HG03469 (cell line): ENCODE measurements around the gene TANGO2.

Experiments used
- ATAC-seq: cut with Tn5 transposase; IDR thresholded peaks from one replicate; pipeline ENCODE4 v1.9.1; 2021; ENCODE audit warnings: mild to moderate bottlenecking, moderate library complexity, moderate number of reproducible peaks; ENCODE audit not compliant: unreplicated experiment

Gene TANGO2

GRCh38 chr22:20024650-20025397 is 3.9 kb downstream of the TANGO2 start:
- no peak for ATAC-seq

DNA sequence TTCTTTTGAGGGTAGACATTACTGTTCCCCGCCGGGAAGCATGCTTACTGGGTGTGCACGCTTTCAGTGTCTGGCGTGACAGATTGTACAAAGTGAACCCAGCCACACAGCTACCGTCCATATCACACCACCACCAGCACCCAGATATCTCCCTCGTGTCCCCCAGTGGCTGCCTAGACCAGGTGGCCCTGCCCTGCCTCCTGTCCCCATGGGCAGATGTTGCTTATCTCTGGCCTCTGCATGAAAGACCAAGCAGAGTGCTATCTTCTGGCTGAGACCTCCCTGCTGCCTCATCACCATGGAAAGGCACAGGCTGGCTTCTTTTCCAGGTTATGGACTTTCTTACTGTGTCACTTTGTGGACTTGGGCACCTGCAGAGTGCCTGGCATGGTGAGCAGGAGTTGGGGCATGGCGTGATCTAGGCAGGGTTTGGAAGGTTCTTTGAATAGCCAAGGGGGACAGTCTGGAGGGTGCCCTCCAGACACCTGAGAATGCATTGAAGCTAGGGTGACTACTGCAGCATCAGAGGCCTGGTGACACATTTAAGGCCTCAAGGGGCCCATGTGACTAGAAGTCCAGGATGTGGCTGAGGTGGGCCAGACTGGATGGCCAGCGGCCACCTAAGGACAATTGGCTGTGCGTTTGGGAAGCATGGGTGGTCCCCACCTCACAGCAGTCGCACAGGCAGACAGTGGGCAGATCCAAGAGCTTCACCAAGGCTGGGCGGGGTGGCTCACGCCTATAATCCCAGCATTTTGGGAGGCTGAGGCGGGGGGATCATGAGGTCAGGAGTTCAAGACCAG is 4.7 kb downstream of the TANGO2 start:
- no peak for ATAC-seq

- no peak for ATAC-seq
These were observed 5.4 kb downstream of the TANGO2 start for GRCh38 chr22:20026204-20026908.

DNA sequence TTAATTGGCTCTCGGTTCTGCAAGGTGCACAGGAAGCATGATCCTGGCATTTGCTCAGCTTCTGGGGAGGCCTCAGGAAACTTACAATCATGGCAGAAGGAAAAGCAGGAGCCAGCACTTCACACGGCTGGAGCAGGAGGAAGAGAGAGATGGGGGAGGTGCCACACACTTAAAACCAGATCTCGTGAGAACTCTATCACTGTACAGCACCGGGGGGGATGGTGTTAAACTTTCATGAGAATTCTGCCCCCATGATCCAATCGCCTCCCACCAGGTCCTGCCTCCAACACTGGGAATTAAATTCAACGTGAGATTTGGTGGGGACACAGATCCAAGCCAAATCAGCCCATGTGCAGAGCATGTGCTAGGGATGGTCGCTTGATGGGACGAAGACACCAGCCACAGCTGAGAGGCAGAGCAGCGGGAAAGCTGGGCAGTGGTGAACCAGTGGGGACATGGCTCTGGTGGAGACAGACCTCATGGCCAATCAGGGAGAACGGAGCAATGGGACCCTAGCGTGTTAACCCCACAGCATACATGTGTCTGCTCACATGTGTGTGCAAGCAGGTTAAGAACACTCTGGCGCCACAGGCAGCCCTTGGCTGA is 6.2 kb downstream of the TANGO2 start:
- no peak for ATAC-seq

GRCh38 chr22:20027966-20028854 is 7.3 kb downstream of the TANGO2 start:
- ATAC-seq, result no peak

DNA sequence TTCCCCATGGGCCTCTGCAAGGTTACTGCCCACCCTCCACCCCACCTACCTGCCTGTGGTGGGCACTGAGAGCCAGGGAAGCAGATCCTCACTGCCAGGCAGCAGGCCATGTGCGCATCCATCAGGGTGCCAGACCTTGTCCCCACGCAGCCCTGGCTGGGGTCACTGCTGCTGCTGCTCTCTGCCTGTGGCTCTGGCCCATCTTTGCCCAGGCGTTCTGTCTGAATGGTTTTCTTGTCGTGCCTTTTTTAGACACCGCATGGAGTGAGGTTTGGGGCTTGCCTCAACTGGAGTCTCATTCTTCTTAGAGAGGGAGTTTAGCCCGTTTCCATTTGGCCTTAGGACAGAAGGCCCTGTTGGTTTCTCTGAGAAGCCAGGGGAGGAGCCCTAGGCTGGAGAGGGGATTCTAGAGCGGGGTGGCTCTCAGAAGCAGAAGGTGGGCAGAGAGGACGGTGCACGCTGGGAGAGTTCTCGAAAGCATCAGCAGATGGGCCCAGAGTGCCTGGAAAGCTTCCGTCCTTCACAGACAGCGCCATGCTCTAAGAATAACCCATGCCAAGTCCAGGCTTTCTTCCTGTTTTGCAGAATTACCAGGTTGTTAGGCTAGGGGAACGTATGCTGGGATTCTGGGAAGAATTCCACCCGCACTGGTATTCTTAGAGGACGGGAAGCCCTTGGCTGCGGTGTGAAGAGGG is 8.1 kb downstream of the TANGO2 start:
- ATAC-seq, result no peak

GRCh38 chr22:20029550-20030225 is 8.8 kb downstream of the TANGO2 start:
- ATAC-seq, result no peak

DNA sequence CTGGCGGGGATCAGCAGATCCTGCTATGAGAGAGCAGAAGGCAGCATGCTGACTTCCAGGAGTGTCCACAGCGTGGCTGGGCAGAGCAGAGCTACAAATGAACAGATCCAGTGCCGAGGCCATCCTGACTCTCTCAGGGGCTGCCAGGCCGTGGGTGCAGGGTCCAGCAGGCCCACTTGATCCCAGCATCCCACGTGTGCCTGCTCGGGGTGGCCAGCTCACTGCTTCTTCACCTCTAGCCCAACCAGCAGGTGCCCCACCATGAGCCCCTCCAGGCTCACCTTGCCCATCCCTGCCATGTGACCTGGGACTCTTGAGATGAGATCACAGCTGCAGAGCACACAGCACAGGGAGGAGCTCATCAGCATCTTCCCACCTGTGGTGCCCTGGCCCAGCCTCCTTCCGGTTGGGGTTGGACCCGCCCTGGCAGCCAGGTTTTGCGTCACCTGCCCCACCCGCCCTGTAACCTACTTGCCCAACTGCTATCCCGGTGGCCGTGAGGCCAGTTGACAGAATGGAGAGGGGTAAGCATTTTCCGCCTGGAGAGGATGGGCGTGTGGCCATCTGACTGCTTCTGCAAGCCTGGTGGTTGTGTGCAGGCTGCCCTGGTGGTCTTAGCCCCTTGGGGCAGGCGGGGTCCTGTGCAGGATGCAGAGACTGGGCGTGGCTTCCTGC is 11.0 kb downstream of the TANGO2 start:
- no peak for ATAC-seq

- ATAC-seq, result no peak
These were observed 11.6 kb downstream of the TANGO2 start for GRCh38 chr22:20032407-20032991.

DNA sequence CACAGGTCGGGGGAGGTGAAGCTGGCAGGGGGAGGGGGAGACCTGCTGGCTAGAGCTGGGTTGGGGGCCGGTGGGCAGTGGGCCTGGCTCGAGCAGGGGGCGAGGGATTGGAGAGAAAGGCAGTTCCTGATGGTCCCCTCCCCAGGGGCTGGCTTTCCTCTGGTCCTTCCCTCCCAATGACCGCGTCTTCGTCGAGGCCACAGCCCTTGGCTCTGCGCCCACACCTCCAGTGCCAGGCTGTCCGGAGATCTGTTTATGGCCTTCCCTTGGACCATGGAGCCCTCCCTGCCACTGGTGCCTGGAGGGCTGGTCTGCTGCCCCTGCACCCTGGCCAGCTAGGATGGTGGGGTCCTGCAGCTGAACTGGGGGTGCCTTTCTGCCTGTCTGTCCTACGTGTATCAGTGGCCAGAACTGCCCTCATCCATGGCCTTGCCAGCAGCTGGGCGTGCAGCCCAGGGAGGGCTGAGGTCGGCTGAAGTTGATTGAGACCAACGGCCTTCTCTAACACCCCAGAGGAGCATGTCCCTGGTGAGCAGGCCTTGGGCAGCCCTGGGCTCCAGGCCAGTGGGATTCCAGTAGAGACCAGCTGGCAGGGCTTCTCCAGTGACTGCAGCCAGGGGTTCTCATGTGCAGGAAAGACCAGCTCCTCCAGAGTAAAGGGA is 12.3 kb downstream of the TANGO2 start:
- no peak for ATAC-seq

GRCh38 chr22:20034143-20034542 is 13.2 kb downstream of the TANGO2 start:
- ATAC-seq, result no peak

DNA sequence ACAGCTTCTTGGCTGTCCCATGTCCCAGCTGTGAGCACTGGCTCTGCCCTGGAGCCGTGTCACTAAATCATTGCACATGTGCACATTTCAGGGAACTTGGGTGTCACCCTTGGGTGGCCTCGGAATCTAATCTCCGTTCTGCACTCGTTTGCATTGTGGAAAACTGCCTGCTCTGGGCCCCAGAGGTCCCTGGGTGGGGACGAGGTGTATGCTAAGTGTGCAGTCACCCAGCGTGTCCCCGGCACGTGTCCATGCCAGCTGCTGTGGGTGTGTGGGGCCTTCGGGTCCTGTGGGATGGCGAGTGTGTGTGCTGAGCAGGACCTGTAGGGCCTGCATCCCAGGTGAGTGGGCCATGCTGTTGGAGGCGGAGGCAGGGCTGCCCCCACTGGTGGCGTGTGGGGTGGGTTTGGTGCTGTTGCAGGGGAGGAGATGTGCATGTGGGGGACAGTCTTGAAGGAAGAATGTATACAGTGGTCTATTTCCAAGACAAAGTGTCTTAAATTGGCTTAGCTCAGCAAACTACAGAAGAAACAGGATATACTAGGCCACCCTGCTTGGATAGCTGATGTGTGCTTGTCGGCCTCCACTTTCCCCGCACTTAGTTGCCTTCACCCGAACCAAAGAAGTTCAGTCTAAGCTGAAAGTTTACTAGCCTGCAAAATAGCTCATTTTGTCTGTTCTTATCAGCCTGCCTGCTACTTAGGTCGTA is 14.6 kb downstream of the TANGO2 start:
- ATAC-seq, result no peak

DNA sequence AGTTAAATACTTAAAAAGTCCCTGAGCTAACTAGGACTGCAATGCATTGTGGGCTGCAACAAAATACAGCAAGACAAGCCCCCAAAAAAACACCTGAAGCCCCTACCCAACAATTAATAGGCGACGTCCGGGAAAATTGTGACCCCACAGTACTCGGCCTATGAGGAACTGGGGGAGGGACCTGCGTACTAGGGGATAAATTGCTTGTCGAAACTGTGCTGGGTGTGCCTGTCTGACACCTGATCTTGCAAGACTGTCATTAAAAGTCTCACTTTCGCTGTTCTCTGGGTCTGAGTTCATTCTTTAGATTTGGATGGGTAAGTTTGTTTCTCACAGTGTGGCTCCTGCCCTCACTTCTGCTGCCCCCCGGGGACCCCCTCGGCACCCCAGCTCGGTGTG is 15.2 kb downstream of the TANGO2 start:
- no peak for ATAC-seq

- no peak for ATAC-seq
These were observed 15.9 kb downstream of the TANGO2 start for GRCh38 chr22:20036535-20037392.

DNA sequence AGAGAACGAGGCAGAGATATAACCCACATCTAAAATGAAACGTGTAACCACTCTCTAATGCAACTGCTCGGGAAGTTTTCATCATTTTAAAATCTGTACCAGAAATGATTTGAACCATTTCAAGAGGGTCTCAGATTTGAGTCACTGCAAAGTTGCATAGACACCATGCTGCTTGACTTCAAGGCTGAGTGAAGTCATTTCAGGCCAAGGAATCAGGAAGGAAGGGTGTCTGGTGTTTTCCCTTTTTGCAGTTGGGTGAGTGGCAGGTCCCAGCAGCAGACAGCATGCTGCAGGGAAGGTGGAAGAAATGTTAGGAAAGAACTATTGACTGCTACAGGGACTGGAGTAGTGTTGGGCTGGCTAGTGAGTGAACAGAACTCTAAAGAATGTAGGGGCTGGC is 16.5 kb downstream of the TANGO2 start:
- no peak for ATAC-seq

DNA sequence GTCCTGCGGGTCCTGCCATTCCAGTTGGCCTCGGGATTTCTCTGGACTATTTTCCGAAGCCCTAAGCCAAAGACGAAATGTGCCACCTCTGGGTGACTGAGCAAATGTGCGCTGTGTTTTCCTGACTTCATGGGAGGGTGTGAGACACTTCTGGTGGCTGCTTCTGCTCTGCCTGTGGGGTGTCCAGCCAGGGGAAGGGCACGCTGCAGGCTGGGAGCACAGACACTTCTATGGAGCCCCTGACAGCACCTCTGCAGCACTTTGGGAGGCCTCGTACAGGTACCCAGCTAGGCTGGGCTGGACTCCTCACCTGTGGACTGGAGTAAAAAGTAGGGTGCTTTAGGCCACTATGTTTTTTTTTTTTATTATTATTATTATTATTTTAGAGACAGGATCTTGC is 17.7 kb downstream of the TANGO2 start:
- ATAC-seq, result no peak
